ENCODE data around the gene IL19.

GRCh38 chr1:206883160-206883559 is 112.6 kb downstream of the IL19 start:
- TF ChIP-seq CTCF (IDR thresholded peaks at IDR 0.05) (no peak), POLR2A (IDR thresholded peaks at IDR 0.05) (no peak)

Measured in lower leg skin (tissue), 3 donors.